HepG2 (cell line): ENCODE results near the gene SLC35B3. TPM values are rescaled to one million over a fixed set of nuclear protein-coding genes. Genes with fewer than 3 reads are reported as not detected.

Experiments
- ATAC-seq: fragments of 200-7000 bp; cut with Tn5 transposase; 3 replicates; pipeline ENCODE4 v1.9.1; 2020; ENCODE audit warnings: mild to moderate bottlenecking, moderate library complexity
- BruUV-seq: library from RNA; stranded (reverse); fragments of 400-500 nt; replicated peaks from 2 replicates; lab custom pipeline; 2021; lab: Mats Ljungman, UMichigan
- CTCF ChIA-PET: fragments of 300-600 bp; formaldehyde crosslinking; extraction: SDS; loops from one replicate; lab custom pipeline; 2021; ENCODE audit warnings: low total read pairs, inconsistent platforms, low intra/inter-chr PET ratio; lab: Yijun Ruan, JAX
- POLR2A ChIA-PET: fragments of 350-600 bp; sonication (Branson Sonifier 250); formaldehyde crosslinking; loops from one replicate; lab custom pipeline; 2020; ENCODE audit warnings: antibody characterized with exemption, inconsistent platforms; lab: Yijun Ruan, JAX
- DNase-seq: peaks from one replicate; pipeline ENCODE4 v3.0.0-alpha.2; 2015; ENCODE audit warnings: low spot score
- FAIRE-seq: peaks from 3 replicates; lab custom pipeline; 2011; peaks lifted over from hg19 to GRCh38; lab: Jason Lieb, UNC
- H2AFZ ChIP-seq: one replicate; pipeline ENCODE4 v1.6.1; 2011; ENCODE audit warnings: low read length, inconsistent platforms
- H3K27ac ChIP-seq: fragments of 300-600 bp; 3 replicates; pipeline ENCODE4 v1.8.0; 2011; ENCODE audit warnings: mixed run types, mild to moderate bottlenecking, mixed read lengths, low read length, inconsistent platforms; ENCODE audit not compliant: insufficient read depth; ENCODE audit errors: extremely low read length
- H3K27me3 ChIP-seq, 2 experiments: fragments of 200-600 bp in 1 of 2; 2 replicates in 1 of 2; 3 replicates in 1 of 2; pipeline versions ENCODE4 v1.6.0 to v1.8.0; 2011; ENCODE audit warnings: low read length in 2 of 2, mild to moderate bottlenecking in 2 of 2, moderate library complexity in 2 of 2, inconsistent platforms in 1 of 2; ENCODE audit not compliant: insufficient read depth in 2 of 2, control insufficient read depth in 1 of 2
- H3K36me3 ChIP-seq, 2 experiments: fragments of 200-600 bp in 1 of 2; replicated peaks in 1 of 2; 2 replicates in 1 of 2; 3 replicates in 1 of 2; pipeline versions ENCODE4 v1.5.1 to v1.8.0; 2011; ENCODE audit warnings: low read length in 2 of 2, inconsistent platforms in 1 of 2; ENCODE audit not compliant: insufficient read depth in 2 of 2, control insufficient read depth in 1 of 2
- H3K4me1 ChIP-seq: 2 replicates; pipeline ENCODE4 v1.5.1; 2012; ENCODE audit warnings: low read length, inconsistent platforms; ENCODE audit not compliant: insufficient read depth
- H3K4me2 ChIP-seq: 2 replicates; pipeline ENCODE4 v1.6.0; 2011; ENCODE audit warnings: low read depth, low read length, inconsistent platforms
- H3K4me3 ChIP-seq, 3 experiments: fragments of 200-600 bp in 1 of 3; sonication (generic), shearing (Covaris generic) in 1 of 3; replicated peaks in 1 of 3; 2 replicates each; pipeline ENCODE4 v1.5.1; 2011 to 2016; ENCODE audit warnings: low read length in 3 of 3, inconsistent platforms in 2 of 3, low read depth in 2 of 3, mild to moderate bottlenecking in 2 of 3, control low read depth in 1 of 3, mixed read lengths in 1 of 3; ENCODE audit not compliant: insufficient read depth in 1 of 3
- H3K79me2 ChIP-seq: one replicate; pipeline ENCODE4 v1.6.1; 2011; ENCODE audit warnings: low read length, inconsistent platforms; ENCODE audit not compliant: insufficient read depth
- H3K9ac ChIP-seq: 2 replicates; pipeline ENCODE4 v1.6.0; 2011; ENCODE audit warnings: mild to moderate bottlenecking, low read depth, low read length, inconsistent platforms; ENCODE audit not compliant: insufficient read depth
- H3K9me3 ChIP-seq: 2 replicates; pipeline ENCODE4 v1.5.1; 2012; ENCODE audit warnings: mild to moderate bottlenecking, low read length
- H4K20me1 ChIP-seq: 2 replicates; pipeline ENCODE4 v1.6.0; 2011; ENCODE audit warnings: inconsistent platforms, mild to moderate bottlenecking, low read length, moderate library complexity; ENCODE audit not compliant: insufficient read depth
- GPN1 ChIP-seq: sonication (generic); formaldehyde crosslinking; IDR thresholded peaks from 2 replicates; pipeline ENCODE4 v1.5.1; 2020; ENCODE audit warnings: missing genetic modification reagents, borderline replicate concordance
- KLF9 ChIP-seq: IDR thresholded peaks from 2 replicates; pipeline ENCODE4 v1.6.1; 2016; ENCODE audit warnings: low read depth
- KMT2A ChIP-seq: sonication (generic); formaldehyde crosslinking; IDR thresholded peaks from 2 replicates; pipeline ENCODE4 v1.4.0; 2020; ENCODE audit warnings: missing genetic modification reagents
- ZNF232 ChIP-seq: sonication (generic); formaldehyde crosslinking; IDR thresholded peaks from 2 replicates; pipeline ENCODE4 v1.4.0; 2020; ENCODE audit warnings: missing genetic modification reagents, borderline replicate concordance
- ZNF274 ChIP-seq: sonication (generic); formaldehyde crosslinking; IDR thresholded peaks from 2 replicates; pipeline ENCODE4 v1.5.1; 2020; ENCODE audit warnings: mild to moderate bottlenecking, missing genetic modification reagents
- ZNF614 ChIP-seq: IDR thresholded peaks from 2 replicates; pipeline ENCODE4 v1.6.1; 2018; ENCODE audit warnings: missing biosample characterization, missing genetic modification reagents, inconsistent platforms, borderline replicate concordance
- ZNF724P ChIP-seq: sonication (generic); formaldehyde crosslinking; IDR thresholded peaks from 2 replicates; pipeline ENCODE4 v1.8.0; 2022; ENCODE audit warnings: missing genetic modification reagents, borderline replicate concordance
- ZUFSP ChIP-seq: sonication (generic); formaldehyde crosslinking; IDR thresholded peaks from 2 replicates; pipeline ENCODE4 v1.9.0; 2021; ENCODE audit warnings: missing genetic modification reagents, mild to moderate bottlenecking, borderline replicate concordance
- in situ Hi-C: cut with HindIII; loops from 2 replicates; pipeline ENCODE4 v1.10.0; 2017; ENCODE audit warnings: low pct_unique_long_range_greater_than_20kb; ENCODE audit not compliant: extremely low pct_ligation_motif_present
- intact Hi-C: fragments of 100-400 bp; cut with micrococcal nuclease; formaldehyde crosslinking; loops from one replicate; pipeline ENCODE4 v1.10.0; 2022; ENCODE audit not compliant: unreplicated experiment
- polyA plus RNA-seq, 8 experiments: library from polyadenylated mRNA; depleted of rRNA in 3 of 8; stranded (reverse) in 7 of 8; unstranded in 1 of 8; fragments of >200 nt; fragmentation: Illumina TruSeq in 4 of 8; extraction: Trizol in 4 of 8; gene quantifications; 2 replicates each; pipeline versions ENCODE4 v1.2.1 to v1.2.3, GENCODE V29; 2011 to 2016; ENCODE audit warnings: low read depth in 4 of 8, missing spikeins in 1 of 8, mixed read lengths in 1 of 8; ENCODE audit not compliant: insufficient read depth in 1 of 8
- total RNA-seq, 5 experiments: library from RNA; depleted of rRNA; stranded (reverse); fragments of >200 nt; fragmentation: Illumina TruSeq; extraction: Trizol; gene quantifications; 2 replicates each; pipeline ENCODE4 v1.2.3, GENCODE V29; 2016; ENCODE audit warnings: low read depth in 1 of 5

SLC35B3 gene
- total and polyA plus RNA-seq, 2 of the 13 experiments (the other 11 are each of a cell fraction or from before 2014, with no cell fraction given) = 8.7 to 13.5 TPM

GRCh38 chr6:8391934-8392333, 43.4 kb downstream of the SLC35B3 start:
- Histone ChIP-seq H4K20me1 (no peaks in the 10 kb centered on the region), H3K4me3 (no peak overlapping the region), H3K79me2 (no peaks in the 10 kb centered on the region), H2AFZ (no peak overlapping the region), H3K9ac (no peak overlapping the region), H3K4me1 (no peaks in the 10 kb centered on the region), H3K27me3 (no peaks in the 10 kb centered on the region), H3K9me3 (no peaks in the 10 kb centered on the region), H3K4me2 (no peak overlapping the region), H3K27ac (no peak overlapping the region), H3K36me3 (no peaks in the 10 kb centered on the region)
- DNase-seq (no peak), ATAC-seq (no peak), FAIRE-seq (no peak)
- intact Hi-C loops = no loop called here
- ChIA-PET POLR2A (no interaction called here), CTCF (no interaction called here)
- BruUV-seq = no TSS peak
- in situ Hi-C loops = no loop called here
- no peak for TF ChIP-seq KMT2A (CRISPR knock-in tag)
- TF ChIP-seq ZNF274 (CRISPR knock-in tag) = no peak
- no peak for TF ChIP-seq ZNF724P (CRISPR knock-in tag)
- no peak for TF ChIP-seq ZNF614 (CRISPR knock-in tag)
- TF ChIP-seq ZUFSP (CRISPR knock-in tag) = no peak
- TF ChIP-seq GPN1 = no peak
- no peak for TF ChIP-seq KLF9 (CRISPR knock-in tag)
- TF ChIP-seq ZNF232 (CRISPR knock-in tag) = no peak
